ENCODE data around the gene YWHAG. TPM values are rescaled to one million over a fixed set of nuclear protein-coding genes. Genes with fewer than 3 reads are reported as not detected.

YWHAG gene
- total and polyA plus RNA-seq, 9 of the 15 experiments (the other 6 are each of a cell fraction or from before 2014, with no cell fraction given): 30.4 to 246 (median 94.5) TPM

GRCh38 chr7:76303202-76304147 lies 55.3 kb downstream of the YWHAG start (continued):
- peak in 2 of 3 experiments; percentile 14 to 52 for TF ChIP-seq YY1 (IDR thresholded peaks at IDR 0.05; ENCODE audit: borderline replicate concordance in 1 of 3, control insufficient read depth in 1 of 3, extremely low read depth in 1 of 3, insufficient read depth in 3 of 3, insufficient read length in 1 of 3, insufficient replicate concordance in 2 of 3, low read depth in 1 of 3, low read length in 2 of 3)
- no peak for TF ChIP-seq FOXK2 (conservative IDR thresholded peaks at IDR 0.05 in 1 of 2, IDR thresholded peaks at IDR 0.05 in 1 of 2; ENCODE audit: low read depth in 2 of 2)
- TF ChIP-seq HNRNPUL1 (IDR thresholded peaks at IDR 0.05; ENCODE audit: low read length): no peak
- TF ChIP-seq HMGXB4 (CRISPR knock-in tag; IDR thresholded peaks at IDR 0.05): no peak
- TF ChIP-seq MTF1 (CRISPR knock-in tag; IDR thresholded peaks at IDR 0.05; ENCODE audit: borderline replicate concordance): no peak
- TF ChIP-seq BCL6 (CRISPR knock-in tag; IDR thresholded peaks at IDR 0.05): no peak
- no peak for TF ChIP-seq GATAD2B (IDR thresholded peaks at IDR 0.05; ENCODE audit: borderline replicate concordance)
- TF ChIP-seq TOE1 (IDR thresholded peaks at IDR 0.05; ENCODE audit: borderline replicate concordance): peak; percentile 14; the same call in 1 of the 2 replicates
- TF ChIP-seq TOE1 (CRISPR knock-in tag; IDR thresholded peaks at IDR 0.05; ENCODE audit: borderline replicate concordance, low read depth): no peak
- no peak for TF ChIP-seq U2AF1 (optimal IDR thresholded peaks at IDR 0.05; ENCODE audit: low read depth, low read length)
- TF ChIP-seq CBFA2T3 (IDR thresholded peaks at IDR 0.05): peak; percentile 27
- TF ChIP-seq ETS1 (conservative IDR thresholded peaks at IDR 0.05; ENCODE audit: control insufficient read depth, low read depth, low read length): 0 out of 2 replicates have a peak, but pooled peaks have one; percentile 67
- TF ChIP-seq MYNN (IDR thresholded peaks at IDR 0.05): peak; percentile 66; the same call in 1 of the 2 replicates
- no peak for TF ChIP-seq MYNN (CRISPR knock-in tag; IDR thresholded peaks at IDR 0.05)
- TF ChIP-seq ZC3H4 (CRISPR knock-in tag; IDR thresholded peaks at IDR 0.05; ENCODE audit: borderline replicate concordance): peak; percentile 95; the same call in 1 of the 2 replicates
- TF ChIP-seq MAFK (IDR thresholded peaks at IDR 0.05; ENCODE audit: low read length): no peak
- TF ChIP-seq STAT6 (CRISPR knock-in tag; IDR thresholded peaks at IDR 0.05): no peak
- TF ChIP-seq CLOCK (CRISPR knock-in tag; IDR thresholded peaks at IDR 0.05; ENCODE audit: borderline replicate concordance): no peak
